Tibial nerve (tissue), 4 donors: Measurements from ENCODE around the gene COX14.

Experiments
- CTCF ChIP-seq, 5 experiments: fragments of 200-600 bp in 3 of 5; fragments of 450-650 bp in 2 of 5; sonication (generic) in 3 of 5; IDR thresholded peaks; one replicate each; pipeline ENCODE4 v1.5.1; 2016 to 2019; ENCODE audit warnings: antibody characterized with exemption in 5 of 5, mild to moderate bottlenecking in 3 of 5, moderate library complexity in 2 of 5
- EP300 ChIP-seq, 2 donors: sonication (generic); formaldehyde crosslinking; IDR thresholded peaks; one replicate each; pipeline ENCODE4 v1.6.1; 2017; ENCODE audit warnings: antibody characterized with exemption in 2 of 2, mild to moderate bottlenecking in 1 of 2
- POLR2A ChIP-seq, 2 donors: fragments of 450-650 bp; IDR thresholded peaks; one replicate each; pipeline ENCODE4 v1.6.1; 2017; ENCODE audit warnings: antibody characterized with exemption in 2 of 2, mild to moderate bottlenecking in 2 of 2, moderate library complexity in 2 of 2

GRCh38 chr12:50073206-50073605 lies 38.8 kb upstream of the COX14 start:
- TF ChIP-seq CTCF (IDR thresholded peaks at IDR 0.05) = no peak
- TF ChIP-seq POLR2A (IDR thresholded peaks at IDR 0.05) = no peak
- TF ChIP-seq EP300 (IDR thresholded peaks at IDR 0.05) = no peak
